H1 (cell line): ENCODE data around the gene CAMTA1.

ENCODE experiments used
- CBX5 ChIP-seq: fragments of 300-800, 300-1000 bp; sonication (generic); IDR thresholded peaks from 2 replicates; pipeline ENCODE4 v1.7.1; 2016; ENCODE audit warnings: antibody characterized with exemption, low read length, low read depth
- CEBPB ChIP-seq: IDR thresholded peaks from 2 replicates; pipeline ENCODE4 v1.6.1; 2012; ENCODE audit warnings: low read depth, low read length
- CHD1 ChIP-seq: IDR thresholded peaks from 2 replicates; pipeline ENCODE4 v1.6.1; 2012; ENCODE audit warnings: low read depth, low read length, improper control_type of control experiment
- GABPA ChIP-seq: IDR thresholded peaks from 2 replicates; pipeline ENCODE4 v1.6.1; 2011; ENCODE audit warnings: mild to moderate bottlenecking, low read length, moderate library complexity, borderline replicate concordance; ENCODE audit not compliant: insufficient read depth
- POLR2A ChIP-seq, 2 experiments: IDR thresholded peaks; 1 replicate in 1 of 2; 2 replicates in 1 of 2; pipeline ENCODE4 v1.6.1; 2011; ENCODE audit warnings: low read depth in 2 of 2, low read length in 2 of 2, mild to moderate bottlenecking in 2 of 2; ENCODE audit errors: control extremely low read depth in 1 of 2
- POU5F1 ChIP-seq: IDR thresholded peaks from 2 replicates; pipeline ENCODE4 v1.6.1; 2011; ENCODE audit warnings: low read depth, mild to moderate bottlenecking, low read length, moderate library complexity
- SIX5 ChIP-seq: IDR thresholded peaks from 2 replicates; pipeline ENCODE4 v1.6.1; 2011; ENCODE audit warnings: mild to moderate bottlenecking, low read depth, low read length
- TAF1 ChIP-seq: IDR thresholded peaks from 2 replicates; pipeline ENCODE4 v1.6.1; 2011; ENCODE audit warnings: mild to moderate bottlenecking, low read depth, low read length
- USF2 ChIP-seq: IDR thresholded peaks from 2 replicates; pipeline ENCODE4 v1.6.1; 2011; ENCODE audit warnings: low read length, improper control_type of control experiment
- TF ChIP-seq, protein P1 (sequence below), 3 experiments: IDR thresholded peaks; 1 replicate in 2 of 3; 2 replicates in 1 of 3; pipeline versions ENCODE4 v1.5.1 to v1.6.1; 2011; ENCODE audit warnings: low read length in 3 of 3, mild to moderate bottlenecking in 3 of 3, inconsistent platforms in 2 of 3, low read depth in 1 of 3, moderate library complexity in 1 of 3; ENCODE audit not compliant: insufficient read depth in 1 of 3; ENCODE audit errors: control extremely low read depth in 1 of 3

- TF ChIP-seq CHD1: no peak
- no peak for TF ChIP-seq GABPA
- TF ChIP-seq TAF1: no peak
- TF ChIP-seq, protein P1, sequence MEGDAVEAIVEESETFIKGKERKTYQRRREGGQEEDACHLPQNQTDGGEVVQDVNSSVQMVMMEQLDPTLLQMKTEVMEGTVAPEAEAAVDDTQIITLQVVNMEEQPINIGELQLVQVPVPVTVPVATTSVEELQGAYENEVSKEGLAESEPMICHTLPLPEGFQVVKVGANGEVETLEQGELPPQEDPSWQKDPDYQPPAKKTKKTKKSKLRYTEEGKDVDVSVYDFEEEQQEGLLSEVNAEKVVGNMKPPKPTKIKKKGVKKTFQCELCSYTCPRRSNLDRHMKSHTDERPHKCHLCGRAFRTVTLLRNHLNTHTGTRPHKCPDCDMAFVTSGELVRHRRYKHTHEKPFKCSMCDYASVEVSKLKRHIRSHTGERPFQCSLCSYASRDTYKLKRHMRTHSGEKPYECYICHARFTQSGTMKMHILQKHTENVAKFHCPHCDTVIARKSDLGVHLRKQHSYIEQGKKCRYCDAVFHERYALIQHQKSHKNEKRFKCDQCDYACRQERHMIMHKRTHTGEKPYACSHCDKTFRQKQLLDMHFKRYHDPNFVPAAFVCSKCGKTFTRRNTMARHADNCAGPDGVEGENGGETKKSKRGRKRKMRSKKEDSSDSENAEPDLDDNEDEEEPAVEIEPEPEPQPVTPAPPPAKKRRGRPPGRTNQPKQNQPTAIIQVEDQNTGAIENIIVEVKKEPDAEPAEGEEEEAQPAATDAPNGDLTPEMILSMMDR (IDR thresholded peaks at IDR 0.05; ENCODE audit: control extremely low read depth in 1 of 3, insufficient read depth in 1 of 3, low read depth in 1 of 3, low read length in 3 of 3): no peak
- TF ChIP-seq USF2: no peak
- TF ChIP-seq POU5F1: no peak
- TF ChIP-seq CEBPB: no peak
- TF ChIP-seq SIX5: no peak
- no peak for TF ChIP-seq POLR2A (IDR thresholded peaks at IDR 0.05; ENCODE audit: control extremely low read depth in 1 of 2, low read depth in 2 of 2, low read length in 2 of 2)
- TF ChIP-seq CBX5: no peak
Measured at GRCh38 chr1:7534061-7534825, 749.0 kb downstream of the CAMTA1 start.
